SK-N-DZ (cell line): ENCODE data around the gene CCDC13. TPM values are rescaled to one million over a fixed set of nuclear protein-coding genes. Genes with fewer than 3 reads are reported as not detected.
"Not testable (repeated sequence)": the region's sequence is repeated elsewhere in the genome, so short reads cannot be mapped to it uniquely, and the experiment has no call there.

Source experiments
- DNase-seq: peaks from one replicate; pipeline ENCODE4 v3.0.0-alpha.2; 2015; ENCODE audit warnings: low spot score
- polyA plus RNA-seq, 2 experiments: library from polyadenylated mRNA; depleted of rRNA; stranded (reverse); fragments of >200 nt; gene quantifications; 2 replicates each; pipeline ENCODE4 v1.2.3, GENCODE V29; 2014

CCDC13 gene
- polyA plus RNA-seq (2014; cell fraction: cytosol; rRNA removed): 0.65 and 0.70 TPM in 2 replicates
- polyA plus RNA-seq (2014; cell fraction: nucleus; rRNA removed): 2.4 TPM in 1 of 2 replicates, not detected in the other

- peak; percentile 83 for DNase-seq
These were observed at the start of gene CCDC13 for GRCh38 chr3:42772670-42773408. Gene CCDC13, minus strand, starts transcription at chr3:42773253. Its CDS starts 14,908 bp downstream, at chr3:42758345.

- no peak for DNase-seq
These were observed 49.8 kb upstream of the CCDC13 start for GRCh38 chr3:42822828-42823227.

DNA sequence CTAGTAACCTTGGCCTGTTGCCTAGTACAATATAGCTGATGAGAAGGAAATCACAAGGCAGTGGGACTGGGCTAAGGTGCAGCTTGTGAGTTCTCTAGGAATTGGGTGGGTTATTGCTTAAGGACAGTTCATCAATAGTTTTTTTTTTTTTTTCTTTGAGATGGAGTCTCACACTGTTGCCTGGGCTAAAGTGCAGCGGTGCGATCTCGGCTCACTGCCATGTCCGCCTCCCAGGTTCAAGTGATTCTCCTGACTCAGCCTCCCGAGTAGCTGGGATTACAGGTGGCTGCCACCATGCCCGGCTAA, 47.6 kb upstream of the CCDC13 start:
- DNase-seq: no peak

- DNase-seq: peak; percentile 70
These were observed 46.4 kb upstream of the CCDC13 start for GRCh38 chr3:42819351-42819965.

DNA sequence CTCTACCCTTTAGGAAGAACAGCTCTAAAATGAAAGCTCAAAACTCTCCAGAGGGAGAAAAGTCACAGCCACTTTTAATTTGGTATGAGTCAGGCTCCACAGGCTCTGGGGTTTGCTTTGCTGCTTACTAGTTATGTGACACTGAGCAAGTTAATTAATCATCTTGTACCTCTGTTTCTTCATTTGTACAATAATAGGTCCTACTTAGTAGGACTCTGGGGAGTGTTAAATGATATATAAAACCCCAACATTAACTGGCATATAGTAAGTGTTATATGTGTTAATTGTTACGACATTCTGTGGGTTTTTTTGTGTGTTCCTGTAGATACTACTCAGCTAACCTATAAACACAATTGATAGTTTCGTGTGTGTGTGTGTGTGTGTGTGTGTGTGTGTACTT, 42.8 kb upstream of the CCDC13 start:
- DNase-seq: no peak

- DNase-seq: peak; percentile 44
These were observed 42.0 kb upstream of the CCDC13 start for GRCh38 chr3:42814914-42815507.

- DNase-seq: peak; percentile 7
These were observed 41.2 kb upstream of the CCDC13 start for GRCh38 chr3:42814246-42814645.

DNA sequence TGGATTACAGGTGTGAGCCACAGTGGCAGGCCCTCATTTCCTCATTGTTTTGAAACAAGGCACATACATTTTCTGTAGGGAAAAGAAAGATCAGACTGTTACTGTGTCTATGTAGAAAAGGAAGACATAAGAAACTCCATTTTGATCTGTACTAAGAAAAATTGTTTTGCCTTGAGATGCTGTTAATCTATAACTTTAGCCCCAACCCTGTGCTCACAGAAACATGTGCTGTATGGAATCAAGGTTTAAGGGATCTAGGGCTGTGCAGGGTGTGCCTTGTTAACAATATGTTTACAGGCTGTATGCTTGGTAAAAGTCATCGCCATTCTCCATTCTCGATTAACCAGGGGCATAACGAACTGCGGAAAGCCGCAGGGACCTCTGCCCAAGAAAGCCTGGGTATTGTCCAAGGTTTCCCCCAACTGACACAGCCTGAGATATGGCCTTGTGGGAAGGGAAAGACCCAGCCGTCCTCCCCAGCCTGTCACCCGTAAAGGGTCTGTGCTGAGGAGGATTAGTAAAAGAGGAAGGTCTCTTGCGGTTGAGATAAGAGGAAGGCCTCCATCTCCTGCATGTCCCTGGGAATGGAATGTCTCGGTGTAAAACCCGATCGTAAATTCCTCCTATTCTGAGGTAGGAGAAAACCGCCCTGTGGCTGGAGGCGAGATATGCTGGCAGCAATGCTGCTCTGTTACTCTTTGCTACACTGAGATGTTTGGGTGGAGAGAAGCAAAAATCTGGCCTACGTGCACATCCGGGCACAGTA, 38.2 kb upstream of the CCDC13 start:
- DNase-seq: not testable (repeated sequence)

DNA sequence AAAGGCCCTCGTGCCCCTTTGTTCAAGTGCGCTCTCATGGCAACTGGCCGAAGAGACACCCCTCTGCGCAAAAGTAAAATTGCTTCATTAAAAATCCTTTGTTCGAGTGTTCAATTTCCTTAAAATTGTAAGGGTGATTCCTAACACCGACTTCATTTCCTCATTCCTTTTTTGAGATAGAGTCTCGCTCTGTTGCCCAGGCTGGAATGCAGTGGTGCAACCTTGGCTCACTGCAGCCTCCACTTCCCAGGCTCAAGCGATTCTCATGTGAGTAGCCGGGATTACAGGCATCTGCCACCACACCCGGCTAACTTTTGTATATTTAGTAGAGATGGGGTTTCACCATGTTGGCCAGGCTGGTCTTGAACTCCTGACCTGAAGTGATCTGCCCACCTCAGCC, 37.7 kb upstream of the CCDC13 start:
- not testable (repeated sequence) for DNase-seq

- no peak for DNase-seq
These were observed 36.1 kb upstream of the CCDC13 start, which contains the start of gene ACKR2 for GRCh38 chr3:42809202-42809601. Gene ACKR2, plus strand, starts transcription at chr3:42809445. Its CDS starts 55,058 bp downstream, at chr3:42864503.

DNA sequence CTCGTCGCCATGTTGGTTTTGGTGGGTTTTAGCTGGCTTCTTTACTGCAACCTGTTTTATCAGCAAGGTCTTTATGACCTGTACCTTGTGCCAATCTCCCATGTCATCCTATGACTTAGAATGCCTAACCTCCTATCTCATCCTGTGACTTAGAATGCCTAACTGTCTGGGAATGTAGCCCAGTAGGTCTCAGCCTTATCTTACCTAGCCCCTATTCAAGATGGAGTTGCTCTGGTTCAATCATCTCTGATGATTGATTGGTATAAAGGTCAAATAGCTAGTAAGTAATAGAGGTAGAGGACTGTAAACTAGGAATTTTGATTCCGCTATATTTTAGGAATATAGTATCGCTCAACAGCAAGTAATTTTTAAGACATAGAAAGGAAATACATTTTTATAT, 34.9 kb upstream of the CCDC13 start:
- no peak for DNase-seq

DNA sequence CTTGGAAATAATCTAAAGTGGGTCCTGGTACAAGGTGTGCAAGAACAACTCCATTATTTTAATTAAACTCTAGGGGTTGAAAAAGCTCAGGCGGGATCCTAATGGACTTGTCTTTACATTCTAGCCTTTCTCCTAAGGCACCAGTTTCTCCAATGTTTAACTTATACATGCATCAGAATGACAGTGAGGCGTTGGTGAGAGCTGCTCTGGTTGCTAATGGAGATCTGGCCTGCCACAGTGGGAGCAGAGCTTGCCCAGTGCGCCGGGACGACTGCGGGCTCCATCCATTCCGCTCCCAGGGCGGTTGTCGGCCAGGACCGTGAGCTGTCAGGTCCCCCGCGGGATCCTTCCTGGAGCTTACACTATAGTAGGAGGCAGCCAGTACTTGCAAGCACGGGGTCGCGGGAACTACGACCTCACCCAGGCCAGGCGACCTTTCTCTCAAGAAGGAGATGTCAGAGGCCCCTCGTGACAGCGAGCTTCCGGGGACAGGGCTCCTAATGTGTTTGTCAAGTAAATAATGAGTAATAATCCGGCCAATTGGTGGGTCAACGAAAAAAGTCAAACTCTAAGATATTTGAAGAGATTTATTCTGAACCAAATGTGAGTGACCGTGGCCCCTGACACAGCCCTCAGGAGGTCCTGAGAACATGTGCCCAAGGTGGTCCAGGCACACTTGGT, 32.2 kb upstream of the CCDC13 start:
- DNase-seq: no peak

DNA sequence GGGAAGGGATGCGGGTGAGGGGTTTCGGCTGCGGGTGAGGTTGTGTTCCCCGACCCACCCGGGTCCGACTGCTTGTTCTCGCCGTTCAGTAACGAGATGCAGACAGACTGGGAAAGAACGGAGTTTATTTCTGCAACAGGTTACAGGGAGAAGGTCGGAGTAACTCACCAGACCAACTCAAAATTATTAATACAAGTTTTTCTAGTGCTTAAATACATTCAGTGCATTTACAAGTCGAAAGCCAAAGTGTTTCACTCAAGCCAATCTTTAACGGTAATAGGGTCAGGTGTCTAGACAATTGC, 31.7 kb upstream of the CCDC13 start:
- DNase-seq: no peak

DNA sequence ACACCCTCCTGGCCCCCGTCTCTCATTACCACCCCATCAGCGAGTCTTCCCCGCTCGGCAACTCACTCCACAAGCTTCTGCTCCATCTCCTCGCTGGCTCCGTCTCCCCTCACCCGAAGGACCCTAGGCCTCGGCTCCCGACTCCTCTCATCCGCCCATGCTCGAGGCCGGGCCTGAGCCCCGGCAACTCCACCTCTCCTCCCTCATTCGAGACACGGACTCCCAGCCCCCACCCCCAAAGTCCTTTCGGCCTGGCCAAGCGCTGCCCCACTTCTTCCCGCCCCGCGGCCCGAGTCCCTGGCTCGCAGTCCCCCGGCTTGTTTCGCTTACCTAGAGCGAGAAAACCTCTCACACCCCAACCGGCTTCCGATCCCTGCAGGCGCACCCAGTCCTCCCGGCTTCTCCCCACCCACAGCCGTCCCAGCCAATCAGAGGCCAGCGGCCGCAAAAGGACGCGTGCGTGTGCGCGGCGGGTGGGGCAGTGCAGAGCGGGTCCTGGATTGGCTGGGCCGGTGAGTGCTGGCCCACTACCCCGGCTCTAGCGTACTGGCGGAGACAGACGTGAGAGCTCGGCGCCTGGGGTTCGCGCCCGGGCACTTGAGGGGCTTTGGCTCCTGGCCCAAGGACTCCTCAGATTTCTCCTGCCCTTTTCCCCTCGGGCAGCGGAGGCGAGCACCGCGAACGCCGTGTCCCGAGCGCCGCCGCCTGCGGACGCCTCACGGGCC, 31.2 kb upstream of the CCDC13 start, which contains the start of gene HIGD1A:
Gene HIGD1A, minus strand, starts transcription at position 385 of the 725 bp plus-strand sequence. CDS start 10,237 bp downstream, outside the sequence.
- peak; percentile 92 for DNase-seq

DNA sequence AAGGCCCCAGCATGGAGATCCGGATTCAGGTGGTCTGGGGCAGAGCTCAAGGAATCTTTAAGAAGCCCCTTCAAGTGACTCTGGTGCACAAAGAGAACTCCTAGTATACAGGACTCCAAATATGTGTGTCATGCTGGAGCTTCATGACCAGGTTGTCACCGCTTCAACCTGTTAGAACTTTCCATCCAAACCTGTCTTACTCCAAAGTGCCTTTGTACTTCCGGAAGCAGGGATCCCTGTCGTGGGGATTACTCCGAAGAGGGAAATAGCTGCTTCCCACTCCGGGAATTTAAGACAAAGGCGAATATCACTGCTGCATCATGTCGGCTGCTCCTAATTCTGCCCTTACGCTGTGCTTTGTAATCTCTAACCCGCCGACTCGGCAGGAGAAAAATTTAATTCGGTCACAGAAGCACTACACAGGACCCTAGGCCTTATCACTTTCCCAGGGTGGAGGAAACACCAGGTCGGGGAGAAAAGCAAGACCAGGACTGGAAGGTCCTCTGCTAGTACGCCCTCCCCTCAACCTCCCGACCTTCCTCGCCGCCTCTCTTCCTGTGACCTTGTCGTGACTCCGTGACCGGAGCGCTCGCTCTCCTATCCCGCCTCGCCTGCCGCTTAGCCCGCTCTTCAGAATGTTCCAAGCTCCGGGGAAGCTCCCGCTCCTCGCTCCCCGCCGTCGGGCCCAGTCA, 30.5 kb upstream of the CCDC13 start:
- peak; percentile 57 for DNase-seq

DNA sequence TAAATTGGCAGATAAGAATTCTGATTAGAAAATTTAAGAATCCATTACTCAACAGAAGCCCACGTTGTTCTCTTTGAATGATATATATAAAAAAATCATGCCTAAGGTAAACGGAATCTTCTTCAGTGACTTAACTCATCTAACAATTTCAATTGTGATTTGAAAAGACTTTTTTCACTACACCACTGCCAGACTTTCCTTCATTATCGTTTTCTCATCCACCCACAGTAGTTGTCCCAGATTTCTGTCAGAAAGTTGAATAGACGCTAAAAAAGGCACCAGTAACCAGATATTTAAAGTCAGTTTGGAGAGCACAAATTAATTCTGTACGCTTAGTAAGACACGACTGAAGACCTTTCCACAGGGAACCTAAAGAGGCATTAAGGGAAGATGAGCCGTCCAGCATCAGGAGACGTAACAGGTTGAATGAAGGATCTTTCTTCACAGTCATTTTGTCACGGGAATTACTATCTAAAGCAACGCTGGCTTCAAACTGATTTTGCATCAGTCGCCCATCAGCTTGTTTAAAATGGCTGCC, 29.9 kb upstream of the CCDC13 start:
- DNase-seq: no peak

- no peak for DNase-seq
These were observed 28.7 kb upstream of the CCDC13 start for GRCh38 chr3:42801784-42802183.

DNA sequence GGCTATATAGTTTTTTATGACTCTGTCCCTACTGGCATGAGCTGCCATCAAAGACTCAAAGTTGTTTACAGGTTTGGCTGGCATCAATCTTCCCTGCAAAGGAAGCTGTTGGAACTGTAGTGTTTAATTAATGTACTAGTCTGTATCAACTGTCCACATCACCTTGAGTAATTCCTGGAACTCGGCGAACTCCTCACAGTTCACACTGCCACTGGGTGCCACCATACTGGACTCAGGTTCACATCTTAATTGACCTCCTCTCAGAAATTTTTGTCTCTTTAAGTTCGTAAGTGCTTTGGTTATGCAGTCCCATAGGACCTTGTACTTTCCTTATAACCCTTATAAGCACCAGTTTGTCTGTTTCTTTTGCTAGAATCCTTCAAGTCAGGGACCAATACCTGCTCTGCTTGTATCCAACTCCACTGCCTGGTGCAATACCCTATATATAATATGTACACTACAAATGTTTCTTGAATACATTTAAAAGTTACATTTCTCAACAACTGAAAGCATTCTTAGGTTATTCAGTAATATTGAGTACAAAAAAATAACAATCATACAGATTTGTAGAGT, 28.1 kb upstream of the CCDC13 start:
- no peak for DNase-seq

DNA sequence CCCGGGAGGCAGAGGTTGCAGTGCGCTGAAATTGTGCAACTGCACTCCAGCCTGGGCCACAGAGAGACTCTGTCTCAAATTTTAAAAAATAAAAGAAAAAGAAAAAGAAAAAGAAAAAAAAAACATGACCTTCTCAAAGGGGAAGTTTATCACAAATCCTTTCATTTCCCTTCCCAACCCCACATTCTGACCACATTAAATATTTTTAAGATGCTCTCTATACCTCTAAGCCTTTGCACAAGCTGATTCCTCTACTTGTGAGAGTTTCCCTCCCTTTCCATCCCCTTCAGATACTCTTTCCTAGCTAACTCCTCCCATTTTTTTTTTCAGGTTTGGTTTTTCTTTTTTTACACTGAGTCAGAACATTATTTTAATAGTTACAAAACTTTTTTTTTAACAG, 27.2 kb upstream of the CCDC13 start:
- DNase-seq: no peak

DNA sequence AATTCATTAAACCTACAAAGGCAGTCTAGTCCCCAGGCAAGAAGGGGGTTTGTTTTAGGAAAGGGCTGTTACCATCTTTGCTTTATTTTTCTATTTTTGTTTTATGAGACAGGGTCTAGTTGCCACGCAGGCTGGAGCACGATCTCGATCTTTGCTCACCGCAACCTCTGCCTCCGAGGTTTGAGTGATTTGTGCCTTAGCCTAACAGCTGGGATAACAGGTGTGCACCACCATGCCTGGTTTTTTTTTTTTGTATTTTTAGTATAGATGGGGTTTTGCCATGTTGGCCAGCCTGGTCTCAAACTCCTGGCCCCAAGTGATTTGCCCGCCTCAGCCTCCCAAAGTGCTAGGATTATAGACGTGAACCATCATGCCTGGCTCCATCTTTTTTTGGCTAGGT, 26.3 kb upstream of the CCDC13 start:
- no peak for DNase-seq
